Upper lobe of right lung (tissue), 1 donor: ENCODE measurements around the gene FXYD6. TPM values are rescaled to one million over a fixed set of nuclear protein-coding genes. Genes with fewer than 3 reads are reported as not detected.

Source experiments
- ATAC-seq: fragments of 200-7000 bp; cut with Tn5 transposase; one replicate; pipeline ENCODE4 v1.9.1; 2020; ENCODE audit warnings: mild to moderate bottlenecking, moderate library complexity
- DNase-seq: peaks from one replicate; pipeline ENCODE4 v3.0.0-alpha.2; 2020
- H3K27ac ChIP-seq: fragments of 200-600 bp; one replicate; pipeline ENCODE4 v1.8.0; 2022
- H3K27me3 ChIP-seq: fragments of 200-600 bp; one replicate; pipeline ENCODE4 v1.8.0; 2022; ENCODE audit warnings: mild to moderate bottlenecking
- H3K36me3 ChIP-seq: fragments of 200-600 bp; one replicate; pipeline ENCODE4 v1.8.0; 2022
- H3K4me1 ChIP-seq: fragments of 200-600 bp; one replicate; pipeline ENCODE4 v1.8.0; 2022
- H3K4me3 ChIP-seq: fragments of 200-600 bp; one replicate; pipeline ENCODE4 v1.8.0; 2022; ENCODE audit warnings: mild to moderate bottlenecking
- H3K9me3 ChIP-seq: fragments of 200-600 bp; one replicate; pipeline ENCODE4 v1.8.0; 2022
- intact Hi-C: fragments of 100-400 bp; cut with DNase I; formaldehyde crosslinking; loops from one replicate; pipeline ENCODE4 v1.11.0; 2022
- total RNA-seq: library from RNA; stranded (reverse); fragmentation: NEBNext Ultra II Directional; extraction: Animal tissue kit (Norgen Biotek cat#: 25700); gene quantifications from one replicate; pipeline ENCODE4 v1.2.1, GENCODE V29; 2021
- TF ChIP-seq, protein P1 (sequence below): fragments of 200-600 bp; IDR thresholded peaks from one replicate; pipeline ENCODE4 v1.8.0; 2022; ENCODE audit warnings: antibody characterized with exemption
- donor health status: DM: no; HTN: yes; CAD: no; lungs with severe emphysema.

The FXYD6 gene
- total RNA-seq, 1 donor from 2014 or later = 59.0 TPM

DNA sequence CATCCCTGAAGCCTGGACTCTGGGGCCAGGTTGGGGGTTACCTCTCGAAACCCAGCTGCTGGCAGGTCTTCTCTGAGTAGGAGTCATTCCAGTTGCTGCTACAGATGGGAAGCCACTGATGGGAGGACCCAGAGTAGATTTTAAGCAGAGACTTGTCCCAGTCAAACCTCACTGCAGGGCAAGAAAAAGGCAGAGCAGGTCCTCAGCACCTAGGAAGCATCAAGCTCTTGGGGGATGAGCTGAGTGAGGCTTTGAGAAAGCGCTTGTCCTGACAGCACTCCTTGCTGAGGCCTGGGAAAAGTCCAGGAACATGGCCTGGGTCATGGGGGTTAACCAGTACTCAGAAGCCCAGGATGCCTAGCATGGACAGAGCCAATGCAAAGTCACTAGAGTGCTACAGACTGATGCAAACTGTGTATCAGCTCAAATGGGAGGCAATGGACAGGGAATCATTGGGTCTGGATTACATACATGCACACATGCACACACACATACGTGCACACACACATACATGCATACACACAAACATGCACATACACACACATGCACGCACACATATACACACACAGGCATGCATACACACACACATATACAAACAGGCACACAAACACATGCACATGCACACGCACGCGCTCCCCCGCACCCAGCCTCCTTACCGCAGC lies 37.4 kb upstream of the FXYD6 start:
- Histone ChIP-seq H3K27me3 (no peaks in the 10 kb centered on the region), H3K36me3 (no peaks in the 10 kb centered on the region), H3K4me3 (no peak overlapping the region), H3K9me3 (no peaks in the 10 kb centered on the region), H3K4me1 (no peaks in the 10 kb centered on the region), H3K27ac (no peak overlapping the region)
- ATAC-seq (no peak), DNase-seq (no peak)
- TF ChIP-seq, protein P1, sequence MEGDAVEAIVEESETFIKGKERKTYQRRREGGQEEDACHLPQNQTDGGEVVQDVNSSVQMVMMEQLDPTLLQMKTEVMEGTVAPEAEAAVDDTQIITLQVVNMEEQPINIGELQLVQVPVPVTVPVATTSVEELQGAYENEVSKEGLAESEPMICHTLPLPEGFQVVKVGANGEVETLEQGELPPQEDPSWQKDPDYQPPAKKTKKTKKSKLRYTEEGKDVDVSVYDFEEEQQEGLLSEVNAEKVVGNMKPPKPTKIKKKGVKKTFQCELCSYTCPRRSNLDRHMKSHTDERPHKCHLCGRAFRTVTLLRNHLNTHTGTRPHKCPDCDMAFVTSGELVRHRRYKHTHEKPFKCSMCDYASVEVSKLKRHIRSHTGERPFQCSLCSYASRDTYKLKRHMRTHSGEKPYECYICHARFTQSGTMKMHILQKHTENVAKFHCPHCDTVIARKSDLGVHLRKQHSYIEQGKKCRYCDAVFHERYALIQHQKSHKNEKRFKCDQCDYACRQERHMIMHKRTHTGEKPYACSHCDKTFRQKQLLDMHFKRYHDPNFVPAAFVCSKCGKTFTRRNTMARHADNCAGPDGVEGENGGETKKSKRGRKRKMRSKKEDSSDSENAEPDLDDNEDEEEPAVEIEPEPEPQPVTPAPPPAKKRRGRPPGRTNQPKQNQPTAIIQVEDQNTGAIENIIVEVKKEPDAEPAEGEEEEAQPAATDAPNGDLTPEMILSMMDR = no peak
- intact Hi-C loops = no loop called here

DNA sequence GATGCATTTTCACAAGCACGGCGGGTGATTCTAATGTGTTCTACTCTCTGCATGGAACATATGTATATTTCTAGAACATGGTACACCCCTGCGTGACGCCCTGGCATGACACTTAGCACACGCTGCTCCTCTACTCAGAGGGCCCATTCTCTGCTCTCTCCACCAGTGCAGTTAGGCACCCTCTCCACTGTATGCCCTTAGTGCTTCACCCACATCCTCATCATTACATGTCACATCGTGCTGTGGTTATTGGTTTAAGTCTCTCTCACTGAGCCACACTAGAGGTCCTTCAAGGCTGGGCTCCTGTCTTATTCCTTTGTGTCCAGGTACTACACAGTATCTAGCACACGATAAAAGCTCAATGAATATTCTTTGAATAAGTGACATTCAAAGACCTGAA lies 36.0 kb upstream of the FXYD6 start:
- intact Hi-C loops = no loop called here
- ATAC-seq = no peak
- H3K4me3 ChIP-seq = no peak overlapping the region
- no peaks in the 10 kb centered on the region for H3K4me1 ChIP-seq
- TF ChIP-seq, protein P1 = no peak
- no peaks in the 10 kb centered on the region for H3K36me3 ChIP-seq
- no peaks in the 10 kb centered on the region for H3K9me3 ChIP-seq
- no peak overlapping the region for H3K27ac ChIP-seq
- no peak for DNase-seq
- H3K27me3 ChIP-seq = no peaks in the 10 kb centered on the region

DNA sequence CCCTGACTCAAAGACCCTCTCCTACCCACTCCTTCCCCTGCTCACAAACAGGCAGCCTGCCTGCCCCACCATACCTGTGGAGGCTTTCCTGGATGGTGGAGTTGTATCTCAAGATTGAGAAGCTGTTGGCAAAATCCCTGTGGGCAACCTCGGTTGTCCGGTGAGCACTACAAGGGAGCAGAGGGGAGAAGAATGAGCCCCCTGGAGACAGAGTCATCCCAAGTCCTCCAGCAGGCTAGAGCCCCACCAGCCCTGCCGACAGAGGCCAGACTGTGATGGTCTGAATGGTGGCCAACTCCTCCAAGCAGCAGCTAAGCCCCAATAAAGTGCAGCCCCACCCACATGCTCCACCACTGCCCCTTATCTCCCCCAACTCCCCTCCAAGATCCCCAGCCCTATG lies 35.2 kb upstream of the FXYD6 start:
- no peak for ATAC-seq
- TF ChIP-seq, protein P1 = no peak
- intact Hi-C loops = no loop called here

DNA sequence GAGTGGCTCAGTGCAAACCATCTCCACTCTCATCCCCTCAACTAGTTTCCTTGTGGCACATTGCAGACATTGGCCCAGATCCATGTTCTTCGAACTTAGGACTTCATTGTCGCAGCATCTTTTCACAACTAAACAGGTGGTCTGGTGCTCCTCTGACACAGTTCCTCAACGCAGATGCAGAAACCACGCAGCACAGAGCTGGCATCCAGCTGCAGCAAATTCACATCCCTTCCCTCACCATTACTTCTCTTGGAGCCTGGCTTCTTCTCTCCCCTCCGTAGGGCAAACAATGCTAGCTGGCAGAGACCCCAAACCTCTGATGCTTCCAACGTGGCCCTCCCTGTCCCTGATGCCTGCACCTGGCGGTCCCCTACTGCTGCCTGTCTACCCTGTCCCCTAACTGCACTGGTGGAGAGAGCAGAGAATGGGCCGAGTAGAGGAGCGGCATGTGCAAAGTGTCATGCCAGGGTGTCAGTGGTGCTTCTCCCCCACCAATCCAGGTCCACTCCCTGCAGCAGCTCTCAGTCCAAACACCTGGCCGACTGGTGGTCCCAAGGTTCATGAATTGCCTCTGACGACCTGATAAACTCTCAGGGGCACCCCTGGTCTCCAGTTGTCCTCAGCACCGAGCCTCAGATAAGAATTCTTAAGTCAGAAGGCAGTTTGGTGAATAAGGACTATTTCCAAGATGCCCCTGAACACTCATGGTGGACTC lies 34.6 kb upstream of the FXYD6 start:
- Histone ChIP-seq H3K4me1 (no peaks in the 10 kb centered on the region), H3K4me3 (no peak overlapping the region), H3K27me3 (no peaks in the 10 kb centered on the region), H3K9me3 (no peaks in the 10 kb centered on the region), H3K27ac (no peak overlapping the region), H3K36me3 (no peaks in the 10 kb centered on the region)
- no peak for ATAC-seq
- DNase-seq = no peak
- TF ChIP-seq, protein P1 = no peak
- intact Hi-C loops = no loop called here

More for the DNA sequence above, 35.2 kb upstream of the FXYD6 start:
- H3K27ac ChIP-seq = no peak overlapping the region
- H3K36me3 ChIP-seq = no peaks in the 10 kb centered on the region
- no peaks in the 10 kb centered on the region for H3K4me1 ChIP-seq
- H3K9me3 ChIP-seq = no peaks in the 10 kb centered on the region
- no peak overlapping the region for H3K4me3 ChIP-seq
- H3K27me3 ChIP-seq = no peaks in the 10 kb centered on the region
- no peak for DNase-seq

DNA sequence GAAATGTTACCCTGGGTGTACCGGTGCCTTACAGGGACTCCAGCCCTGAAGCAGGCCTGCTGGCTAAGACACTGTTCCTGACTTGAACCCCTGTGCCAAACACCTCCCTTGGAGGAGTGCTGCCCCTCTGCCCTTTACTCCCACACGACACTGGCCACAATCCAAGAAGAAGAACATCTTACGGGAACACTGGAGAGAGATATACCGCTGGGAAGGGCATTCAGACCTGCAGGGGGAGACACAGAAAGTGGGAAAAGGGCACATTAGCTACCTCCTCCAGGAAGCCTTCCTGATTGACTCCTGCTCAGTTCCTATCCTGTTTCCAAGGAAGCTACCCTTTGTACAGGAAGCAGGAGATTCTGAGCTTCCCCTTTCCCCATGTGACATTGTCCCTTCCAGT lies 34.1 kb upstream of the FXYD6 start:
- no peaks in the 10 kb centered on the region for H3K27me3 ChIP-seq
- intact Hi-C loops = no loop called here
- TF ChIP-seq, protein P1 = no peak
- H3K4me3 ChIP-seq = no peak overlapping the region
- H3K27ac ChIP-seq = no peak overlapping the region
- DNase-seq = no peak
- H3K4me1 ChIP-seq = no peaks in the 10 kb centered on the region
- H3K9me3 ChIP-seq = no peaks in the 10 kb centered on the region
- ATAC-seq = no peak
- no peaks in the 10 kb centered on the region for H3K36me3 ChIP-seq
